ENCODE measurements around the gene PACS1. TPM values are rescaled to one million over a fixed set of nuclear protein-coding genes. Genes with fewer than 3 reads are reported as not detected.
A peak's percentile ranks its signal among the peaks of the same experiment; 100 is the strongest.

Gene PACS1
- total RNA-seq, 3 donors from 2014 or later (not counting 1 experiment from before 2014, with no cell fraction given) = 176 to 204 (median 186) TPM

DNA sequence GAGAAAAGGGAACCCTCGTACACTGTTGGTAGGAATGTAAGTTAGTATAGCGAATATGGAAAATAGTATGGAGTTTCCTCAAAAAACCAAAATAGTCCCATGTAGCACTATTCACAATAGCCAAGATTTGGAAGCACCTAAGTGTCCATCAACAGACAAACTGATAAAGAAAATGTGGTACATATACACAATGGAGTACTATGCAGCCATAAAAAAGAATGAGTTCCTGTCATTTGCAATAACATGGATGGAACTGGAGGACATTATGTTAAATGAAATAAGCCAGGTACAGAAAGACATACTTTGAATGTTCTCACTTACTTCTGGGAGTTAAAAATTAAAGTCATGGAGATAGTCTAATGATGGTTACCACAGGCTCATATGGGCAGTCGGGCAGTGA, 134.3 kb downstream of the PACS1 start:
- Mint-ChIP-seq H3K36me3 (peaks cover 16% of the 10 kb centered on the region), H3K9me3 (peaks cover 2 to 8% of the 10 kb centered on the region in 2 donors), H3K4me3 (no peak overlapping the region), H3K4me1 (peaks cover 0 to 13% of the 10 kb centered on the region in 2 donors), H3K27ac (no peak overlapping the region), H3K27me3 (ENCODE audit: low read depth in 2 of 2) (no peaks in the 10 kb centered on the region)
- no peak overlapping the region for H3K4me3 ChIP-seq (ENCODE audit: low read length)
- TF ChIP-seq CTCF (IDR thresholded peaks at IDR 0.05) = no peak
- H3K27me3 ChIP-seq (ENCODE audit: control insufficient read depth, insufficient read depth, low read length) = no peaks in the 10 kb centered on the region
- WGBS (ENCODE audit: insufficient coverage) = 100% methylated on average over 1 of the region's 3 CpGs
- no peaks in the 10 kb centered on the region for H3K4me1 ChIP-seq (ENCODE audit: control insufficient read depth, insufficient read depth, low read length)
- no peak for DNase-seq
- ATAC-seq = no peak
- no peak overlapping the region for H3K27ac ChIP-seq (ENCODE audit: low read length)
- H3K9me3 ChIP-seq (ENCODE audit: control insufficient read depth, insufficient read depth, low read length) = peaks cover 3% of the 10 kb centered on the region
- H3K36me3 ChIP-seq (ENCODE audit: control insufficient read depth, insufficient read depth, low read length) = no peaks in the 10 kb centered on the region
- intact Hi-C loops (cut with micrococcal nuclease) = no loop called here

- H3K4me1 Mint-ChIP-seq = peaks cover 0 to 13% of the 10 kb centered on the region in 2 donors
- no peak for TF ChIP-seq CTCF (IDR thresholded peaks at IDR 0.05)
- no peak overlapping the region for H3K4me3 Mint-ChIP-seq
- peaks cover 0 to 4% of the 10 kb centered on the region in 2 donors for H3K9me3 Mint-ChIP-seq
- ATAC-seq = no peak
- H3K27ac ChIP-seq (ENCODE audit: low read length) = no peak overlapping the region
- no peaks in the 10 kb centered on the region for H3K4me1 ChIP-seq (ENCODE audit: control insufficient read depth, insufficient read depth, low read length)
- H3K27me3 ChIP-seq (ENCODE audit: control insufficient read depth, insufficient read depth, low read length) = no peaks in the 10 kb centered on the region
- H3K36me3 Mint-ChIP-seq = no peaks in the 10 kb centered on the region
- H3K9me3 ChIP-seq (ENCODE audit: control insufficient read depth, insufficient read depth, low read length) = no peaks in the 10 kb centered on the region
- peaks cover 15% of the 10 kb centered on the region for H3K36me3 ChIP-seq (ENCODE audit: control insufficient read depth, insufficient read depth, low read length)
- DNase-seq = no peak
- peak overlapping the region in 1 of 2 donors; percentile 14 for H3K27ac Mint-ChIP-seq
- WGBS (ENCODE audit: insufficient coverage) = 96% methylated on average over 7 of the region's 7 CpGs
- H3K4me3 ChIP-seq (ENCODE audit: low read length) = no peak overlapping the region
- intact Hi-C loops (cut with micrococcal nuclease) = no loop called here
- H3K27me3 Mint-ChIP-seq (ENCODE audit: low read depth in 2 of 2) = no peaks in the 10 kb centered on the region
Measured at GRCh38 chr11:66207816-66208215, 137.7 kb downstream of the PACS1 start.

DNA sequence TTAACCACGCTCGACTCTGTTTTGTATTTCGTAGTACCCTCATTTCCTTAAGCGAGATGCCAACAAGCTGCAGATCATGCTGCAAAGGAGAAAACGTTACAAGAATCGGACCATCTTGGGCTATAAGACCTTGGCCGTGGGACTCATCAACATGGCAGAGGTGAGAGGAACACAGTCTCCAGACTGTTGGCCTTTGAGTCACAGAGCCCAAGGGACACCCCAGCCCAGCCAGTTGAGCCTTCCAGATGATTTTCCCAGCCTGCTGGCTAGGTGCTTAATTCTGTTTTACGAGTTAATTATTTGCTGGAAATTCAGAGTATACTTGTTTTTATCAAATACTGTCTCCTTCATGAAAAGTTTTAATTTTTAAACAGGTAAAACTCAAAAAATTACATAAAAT, 141.0 kb downstream of the PACS1 start:
- no peak overlapping the region for H3K4me3 Mint-ChIP-seq
- Histone ChIP-seq H3K27me3 (ENCODE audit: control insufficient read depth, insufficient read depth, low read length) (no peaks in the 10 kb centered on the region), H3K4me1 (ENCODE audit: control insufficient read depth, insufficient read depth, low read length) (no peaks in the 10 kb centered on the region), H3K27ac (ENCODE audit: low read length) (no peak overlapping the region), H3K4me3 (ENCODE audit: low read length) (no peak overlapping the region), H3K36me3 (ENCODE audit: control insufficient read depth, insufficient read depth, low read length) (peaks cover 30% of the 10 kb centered on the region), H3K9me3 (ENCODE audit: control insufficient read depth, insufficient read depth, low read length) (no peaks in the 10 kb centered on the region)
- H3K27ac Mint-ChIP-seq = peak overlapping the region in 1 of 2 donors; percentile 12
- no peaks in the 10 kb centered on the region for H3K27me3 Mint-ChIP-seq (ENCODE audit: low read depth in 2 of 2)
- ATAC-seq (no peak), DNase-seq (no peak)
- H3K36me3 Mint-ChIP-seq = peaks cover 2% of the 10 kb centered on the region
- TF ChIP-seq CTCF (IDR thresholded peaks at IDR 0.05) = no peak
- H3K9me3 Mint-ChIP-seq = no peaks in the 10 kb centered on the region
- 97% methylated on average over 7 of the region's 8 CpGs for WGBS (ENCODE audit: insufficient coverage)
- H3K4me1 Mint-ChIP-seq = peaks cover 0 to 13% of the 10 kb centered on the region in 2 donors
- intact Hi-C loops (cut with micrococcal nuclease) = no loop called here

- Histone ChIP-seq H3K27ac (ENCODE audit: low read length) (no peak overlapping the region), H3K9me3 (ENCODE audit: control insufficient read depth, insufficient read depth, low read length) (no peaks in the 10 kb centered on the region), H3K4me1 (ENCODE audit: control insufficient read depth, insufficient read depth, low read length) (peaks cover 2% of the 10 kb centered on the region), H3K36me3 (ENCODE audit: control insufficient read depth, insufficient read depth, low read length) (peaks cover 72% of the 10 kb centered on the region), H3K4me3 (ENCODE audit: low read length) (no peak overlapping the region), H3K27me3 (ENCODE audit: control insufficient read depth, insufficient read depth, low read length) (no peaks in the 10 kb centered on the region)
- Mint-ChIP-seq H3K27ac (no peak overlapping the region), H3K36me3 (peaks cover 14% of the 10 kb centered on the region), H3K4me3 (no peak overlapping the region), H3K4me1 (peaks cover 9 to 10% of the 10 kb centered on the region in 2 donors), H3K27me3 (ENCODE audit: low read depth in 2 of 2) (no peaks in the 10 kb centered on the region), H3K9me3 (no peaks in the 10 kb centered on the region)
- WGBS (ENCODE audit: insufficient coverage) = 96% methylated on average over 5 of the region's 6 CpGs
- no peak for DNase-seq
- no peak for ATAC-seq
- no peak for TF ChIP-seq CTCF (IDR thresholded peaks at IDR 0.05)
- intact Hi-C loops (cut with micrococcal nuclease) = no loop called here
Measured at GRCh38 chr11:66216911-66217310, 146.8 kb downstream of the PACS1 start.
